ENCODE measurements around the gene TMEM198. TPM values are rescaled to one million over a fixed set of nuclear protein-coding genes. Genes with fewer than 3 reads are reported as not detected.
A peak's percentile ranks its signal among the peaks of the same experiment; 100 is the strongest.

TMEM198 gene
- total and polyA plus RNA-seq, 4 donors, result 1.3 to 7.1 (median 4.3) TPM

GRCh38 chr2:219575566-219576504 lies 32.0 kb downstream of the TMEM198 start:
- H3K4me1 ChIP-seq (ENCODE audit: control insufficient read depth in 5 of 5, insufficient read depth in 5 of 5, low read length in 5 of 5), result peaks cover 0 to 35% (median 9%) of the 10 kb centered on the region in 5 donors
- DNase-seq, result no peak
- 77 to 87% methylated on average over 6 of the region's 6 CpGs for WGBS, 2 donors
- H3K27me3 ChIP-seq (ENCODE audit: control insufficient read depth in 3 of 3, insufficient read depth in 3 of 3, low read length in 2 of 3), result no peaks in the 10 kb centered on the region
- no peak overlapping the region for H3K27ac ChIP-seq (ENCODE audit: low read depth in 1 of 2, low read length in 1 of 2)
- no peaks in the 10 kb centered on the region for H3K36me3 ChIP-seq (ENCODE audit: control insufficient read depth in 4 of 4, insufficient read depth in 4 of 4, low read length in 4 of 4)
- H3K9ac ChIP-seq (ENCODE audit: insufficient read depth in 1 of 2, low read length in 2 of 2), result no peak overlapping the region
- no peaks in the 10 kb centered on the region for H3K9me3 ChIP-seq (ENCODE audit: control insufficient read depth in 4 of 4, insufficient read depth in 3 of 4, low read length in 3 of 4)
- no peak for ATAC-seq (ENCODE audit: insufficient read depth, low FRiP score)
- H3K4me3 ChIP-seq, result no peak overlapping the region
- no peak for TF ChIP-seq CTCF (IDR thresholded peaks at IDR 0.05; ENCODE audit: control extremely low read depth, extremely low read depth)

- Histone ChIP-seq H3K9ac (ENCODE audit: insufficient read depth in 1 of 2, low read length in 2 of 2) (no peak overlapping the region), H3K27ac (ENCODE audit: low read depth in 1 of 2, low read length in 1 of 2) (no peak overlapping the region), H3K36me3 (ENCODE audit: control insufficient read depth in 4 of 4, insufficient read depth in 4 of 4, low read length in 4 of 4) (no peaks in the 10 kb centered on the region), H3K9me3 (ENCODE audit: control insufficient read depth in 4 of 4, insufficient read depth in 3 of 4, low read length in 3 of 4) (no peaks in the 10 kb centered on the region), H3K4me1 (ENCODE audit: control insufficient read depth in 5 of 5, insufficient read depth in 5 of 5, low read length in 5 of 5) (peaks cover 0 to 31% (median 8%) of the 10 kb centered on the region in 5 donors), H3K27me3 (ENCODE audit: control insufficient read depth in 3 of 3, insufficient read depth in 3 of 3, low read length in 2 of 3) (no peaks in the 10 kb centered on the region), H3K4me3 (no peak overlapping the region)
- 41 to 56% methylated on average over 15 of the region's 15 CpGs for WGBS, 2 donors
- TF ChIP-seq CTCF (IDR thresholded peaks at IDR 0.05; ENCODE audit: control extremely low read depth, extremely low read depth), result no peak
- DNase-seq (peak; percentile 73 to 86 (median 86)), ATAC-seq (ENCODE audit: insufficient read depth, low FRiP score) (no peak)
These were observed 32.9 kb downstream of the TMEM198 start for GRCh38 chr2:219576505-219577388.

- Histone ChIP-seq H3K27me3 (ENCODE audit: control insufficient read depth in 3 of 3, insufficient read depth in 3 of 3, low read length in 2 of 3) (no peaks in the 10 kb centered on the region), H3K27ac (ENCODE audit: low read depth in 1 of 2, low read length in 1 of 2) (peak overlapping the region in 1 of 2 donors; percentile 54), H3K4me1 (ENCODE audit: control insufficient read depth in 5 of 5, insufficient read depth in 5 of 5, low read length in 5 of 5) (peaks cover 0 to 28% (median 5%) of the 10 kb centered on the region in 5 donors), H3K36me3 (ENCODE audit: control insufficient read depth in 4 of 4, insufficient read depth in 4 of 4, low read length in 4 of 4) (no peaks in the 10 kb centered on the region), H3K9me3 (ENCODE audit: control insufficient read depth in 4 of 4, insufficient read depth in 3 of 4, low read length in 3 of 4) (no peaks in the 10 kb centered on the region), H3K4me3 (no peak overlapping the region), H3K9ac (ENCODE audit: insufficient read depth in 1 of 2, low read length in 2 of 2) (no peak overlapping the region)
- ATAC-seq (ENCODE audit: insufficient read depth, low FRiP score), result no peak
- peak; percentile 37 to 75 (median 59) for DNase-seq
- no peak for TF ChIP-seq CTCF (IDR thresholded peaks at IDR 0.05; ENCODE audit: control extremely low read depth, extremely low read depth)
- WGBS, 2 donors, result 60 to 66% methylated on average over 8 of the region's 8 CpGs
These were observed 35.2 kb downstream of the TMEM198 start for GRCh38 chr2:219578811-219579613.

Measured in lung (tissue), 12 donors.